ENCODE results near the gene TRIM38. TPM values are rescaled to one million over a fixed set of nuclear protein-coding genes. Genes with fewer than 3 reads are reported as not detected.

TRIM38 gene
- total RNA-seq, 1 donor from 2014 or later = 0.47 TPM

GRCh38 chr6:26026833-26027490 lies 64.4 kb downstream of the TRIM38 start:
- DNase-seq = peak; percentile 59

GRCh38 chr6:26027491-26028211 lies 65.0 kb downstream of the TRIM38 start:
- DNase-seq = no peak

GRCh38 chr6:26028212-26028745 lies 65.7 kb downstream of the TRIM38 start:
- DNase-seq = no peak

- no peak for DNase-seq
These were observed 66.4 kb downstream of the TRIM38 start for GRCh38 chr6:26028746-26029569.

- no peak for DNase-seq
These were observed 66.9 kb downstream of the TRIM38 start for GRCh38 chr6:26029570-26029856.

GRCh38 chr6:26029857-26030653 lies 67.5 kb downstream of the TRIM38 start:
- no peak for DNase-seq

GRCh38 chr6:26030716-26031115 lies 68.1 kb downstream of the TRIM38 start:
- no peak for DNase-seq

GRCh38 chr6:26031151-26031594 lies 68.6 kb downstream of the TRIM38 start:
- DNase-seq = no peak

- DNase-seq = peak; percentile 76
These were observed 69.2 kb downstream of the TRIM38 start for GRCh38 chr6:26031595-26032339.

GRCh38 chr6:26032340-26033084 lies 69.9 kb downstream of the TRIM38 start:
- DNase-seq = no peak

- DNase-seq = peak; percentile 47
These were observed 70.7 kb downstream of the TRIM38 start for GRCh38 chr6:26033085-26033940.

- DNase-seq = no peak
These were observed 71.3 kb downstream of the TRIM38 start for GRCh38 chr6:26033941-26034354.

GRCh38 chr6:26034905-26035304 lies 72.3 kb downstream of the TRIM38 start:
- DNase-seq = no peak

Small RNA genes lying within 50 kb of the gene (small RNA-seq; reads per million reads assigned to genes)
- gene HIST1H1PS2 = not detected

Other genes with a start within 250 kb of the TRIM38 start
- not detected for gene SLC17A4, start 208.1 kb upstream of the TRIM38 start, total RNA-seq
- gene SLC17A1, start 130.8 kb upstream of the TRIM38 start, total RNA-seq = not detected
- not detected for gene SLC17A3, start 88.6 kb upstream of the TRIM38 start, total RNA-seq
- gene SLC17A2, start 32.1 kb upstream of the TRIM38 start, total RNA-seq = not detected
- gene HFE, start 124.6 kb downstream of the TRIM38 start, total RNA-seq = 1.1 TPM

Data from occipital lobe (tissue), 3 donors.